Panc1 (cell line): Measurements from ENCODE around the gene AHI1. TPM values are rescaled to one million over a fixed set of nuclear protein-coding genes. Genes with fewer than 3 reads are reported as not detected.

Source experiments
- ATAC-seq: fragments of 200-7000 bp; cut with Tn5 transposase; 2 replicates; pipeline ENCODE4 v1.9.1; 2020; ENCODE audit warnings: mild to moderate bottlenecking, moderate library complexity
- BruUV-seq: library from RNA; stranded (reverse); fragments of 400-500 nt; replicated peaks from 2 replicates; lab custom pipeline; 2021; lab: Mats Ljungman, UMichigan
- CTCF ChIA-PET: fragments of 300-600 bp; sonication (Branson Sonifier 250); formaldehyde crosslinking; loops from one replicate; lab custom pipeline; 2022; ENCODE audit warnings: antibody characterized with exemption; lab: Charles Lee
- POLR2A ChIA-PET: fragments of 300-600 bp; sonication (Branson Sonifier 250); formaldehyde crosslinking; loops from one replicate; lab custom pipeline; 2022; ENCODE audit warnings: antibody characterized with exemption; lab: Charles Lee
- DNase-seq: peaks from one replicate; pipeline ENCODE4 v3.0.0-alpha.2; 2010; ENCODE audit warnings: low read depth, low spot score
- H3K27ac ChIP-seq: 2 replicates; pipeline ENCODE4 v1.5.1; 2011; ENCODE audit warnings: mild to moderate bottlenecking, low read length, inconsistent platforms
- H3K27me3 ChIP-seq: fragments of 200-500 bp; sonication (Bioruptor generic); 2 replicates; pipeline ENCODE4 v1.6.0; 2014; ENCODE audit warnings: low read length, inconsistent platforms; ENCODE audit not compliant: control insufficient read depth, insufficient read depth
- H3K36me3 ChIP-seq: fragments of 200-500 bp; sonication (Bioruptor generic); 2 replicates; pipeline ENCODE4 v1.5.1; 2014; ENCODE audit warnings: inconsistent platforms, mild to moderate bottlenecking, low read length, moderate library complexity; ENCODE audit not compliant: control insufficient read depth, insufficient read depth
- H3K4me1 ChIP-seq: 2 replicates; pipeline ENCODE4 v1.5.1; 2011; ENCODE audit warnings: inconsistent platforms, mild to moderate bottlenecking, low read length, moderate library complexity; ENCODE audit not compliant: control insufficient read depth, insufficient read depth
- H3K4me3 ChIP-seq, 2 experiments: 2 replicates each; pipeline ENCODE4 v1.5.1; 2011 to 2012; ENCODE audit warnings: low read depth in 2 of 2, low read length in 2 of 2, mild to moderate bottlenecking in 2 of 2, inconsistent platforms in 1 of 2, moderate library complexity in 1 of 2
- H3K9me3 ChIP-seq: fragments of 200-500 bp; sonication (Bioruptor generic); 2 replicates; pipeline ENCODE4 v1.5.1; 2014; ENCODE audit warnings: low read depth, mild to moderate bottlenecking, inconsistent platforms, low read length, moderate library complexity; ENCODE audit not compliant: control insufficient read depth, insufficient read depth
- POLR2AphosphoS5 ChIP-seq: IDR thresholded peaks from 2 replicates; pipeline ENCODE4 v1.6.1; 2012; ENCODE audit warnings: mild to moderate bottlenecking, low read depth, low read length, moderate library complexity
- SIN3A ChIP-seq: IDR thresholded peaks from 2 replicates; pipeline ENCODE4 v1.6.1; 2012; ENCODE audit warnings: low read depth, mild to moderate bottlenecking, low read length, moderate library complexity, borderline replicate concordance; ENCODE audit not compliant: insufficient read depth
- TCF7L2 ChIP-seq: IDR thresholded peaks from 2 replicates; pipeline ENCODE4 v1.6.1; 2011; ENCODE audit warnings: mild to moderate bottlenecking, low read depth, low read length, inconsistent platforms
- in situ Hi-C: cut with HindIII; loops from 2 replicates; pipeline ENCODE4 v1.10.0; 2016; ENCODE audit warnings: low sequenced_read_pairs, low pct_unique_long_range_greater_than_20kb
- intact Hi-C: fragments of 100-400 bp; cut with micrococcal nuclease; formaldehyde crosslinking; loops from one replicate; pipeline ENCODE4 v1.10.0; 2022; ENCODE audit not compliant: unreplicated experiment
- total RNA-seq: library from RNA; stranded (reverse); gene quantifications from one replicate; pipeline ENCODE4 v1.2.1, GENCODE V29; 2021; ENCODE audit not compliant: unreplicated experiment
- TF ChIP-seq, protein P1 (sequence below): fragments of 450-650 bp; IDR thresholded peaks from 2 replicates; pipeline ENCODE4 v1.5.1; 2017; ENCODE audit warnings: mild to moderate bottlenecking
- TF ChIP-seq, protein P2 (sequence below), 2 experiments: IDR thresholded peaks; 2 replicates each; pipeline ENCODE4 v1.6.1; 2011 to 2012; ENCODE audit warnings: low read depth in 2 of 2, control low read depth in 1 of 2, low read length in 1 of 2, mild to moderate bottlenecking in 1 of 2, moderate library complexity in 1 of 2; ENCODE audit not compliant: insufficient read depth in 1 of 2

AHI1 gene
- total RNA-seq, 1 experiment from 2014 or later: 22.3 TPM

DNA sequence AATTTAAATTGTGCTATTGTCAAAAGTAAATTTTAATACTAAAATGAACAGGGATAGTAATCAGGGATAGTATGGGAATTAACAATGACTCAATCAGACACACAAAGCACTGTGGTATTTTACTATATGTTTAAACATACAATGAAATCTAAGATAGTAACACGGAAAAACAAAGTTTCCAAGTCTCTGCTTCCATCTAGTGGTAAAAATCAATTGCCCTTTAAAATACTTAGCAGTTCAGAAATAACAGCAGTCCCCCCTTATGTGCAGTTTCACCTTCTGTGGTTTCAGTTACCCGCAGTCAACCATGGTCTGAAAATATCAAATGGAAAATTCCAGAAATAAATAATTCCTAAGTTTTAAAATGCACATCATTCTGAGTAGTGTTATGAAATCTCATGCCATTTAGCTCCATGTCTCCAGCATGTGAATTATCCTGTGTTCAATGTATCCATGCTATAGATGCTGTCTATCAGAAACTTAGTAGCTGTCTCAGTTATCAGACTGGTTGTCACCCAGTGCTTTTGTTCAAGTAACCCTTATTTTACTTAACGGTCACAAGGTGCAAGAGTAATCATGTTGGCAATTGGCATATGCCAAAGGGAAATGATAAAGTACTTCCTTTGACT, 58.5 kb downstream of the AHI1 start:
- no TSS peak for BruUV-seq
- peak; percentile 4 for DNase-seq
- intact Hi-C loops: no loop called here
- TF ChIP-seq TCF7L2: no peak
- TF ChIP-seq, protein P1, sequence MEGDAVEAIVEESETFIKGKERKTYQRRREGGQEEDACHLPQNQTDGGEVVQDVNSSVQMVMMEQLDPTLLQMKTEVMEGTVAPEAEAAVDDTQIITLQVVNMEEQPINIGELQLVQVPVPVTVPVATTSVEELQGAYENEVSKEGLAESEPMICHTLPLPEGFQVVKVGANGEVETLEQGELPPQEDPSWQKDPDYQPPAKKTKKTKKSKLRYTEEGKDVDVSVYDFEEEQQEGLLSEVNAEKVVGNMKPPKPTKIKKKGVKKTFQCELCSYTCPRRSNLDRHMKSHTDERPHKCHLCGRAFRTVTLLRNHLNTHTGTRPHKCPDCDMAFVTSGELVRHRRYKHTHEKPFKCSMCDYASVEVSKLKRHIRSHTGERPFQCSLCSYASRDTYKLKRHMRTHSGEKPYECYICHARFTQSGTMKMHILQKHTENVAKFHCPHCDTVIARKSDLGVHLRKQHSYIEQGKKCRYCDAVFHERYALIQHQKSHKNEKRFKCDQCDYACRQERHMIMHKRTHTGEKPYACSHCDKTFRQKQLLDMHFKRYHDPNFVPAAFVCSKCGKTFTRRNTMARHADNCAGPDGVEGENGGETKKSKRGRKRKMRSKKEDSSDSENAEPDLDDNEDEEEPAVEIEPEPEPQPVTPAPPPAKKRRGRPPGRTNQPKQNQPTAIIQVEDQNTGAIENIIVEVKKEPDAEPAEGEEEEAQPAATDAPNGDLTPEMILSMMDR: peak; percentile 45; the same call in 1 of the 2 replicates
- POLR2A ChIA-PET: no interaction called here
- CTCF ChIA-PET: interaction anchor here (0.6 kb wide), 1 partner anchor 295 kb away, joined by 6 read pairs; no protein-coding TSS in a partner anchor
- no peak for ATAC-seq
- H3K4me1 ChIP-seq: no peaks in the 10 kb centered on the region
- in situ Hi-C loops: no loop called here
- no peak overlapping the region for H3K27ac ChIP-seq
- H3K27me3 ChIP-seq: no peaks in the 10 kb centered on the region
- no peak overlapping the region for H3K4me3 ChIP-seq
- H3K9me3 ChIP-seq: no peaks in the 10 kb centered on the region
- H3K36me3 ChIP-seq: peaks cover 5% of the 10 kb centered on the region; the same call in 1 of the 2 replicates

DNA sequence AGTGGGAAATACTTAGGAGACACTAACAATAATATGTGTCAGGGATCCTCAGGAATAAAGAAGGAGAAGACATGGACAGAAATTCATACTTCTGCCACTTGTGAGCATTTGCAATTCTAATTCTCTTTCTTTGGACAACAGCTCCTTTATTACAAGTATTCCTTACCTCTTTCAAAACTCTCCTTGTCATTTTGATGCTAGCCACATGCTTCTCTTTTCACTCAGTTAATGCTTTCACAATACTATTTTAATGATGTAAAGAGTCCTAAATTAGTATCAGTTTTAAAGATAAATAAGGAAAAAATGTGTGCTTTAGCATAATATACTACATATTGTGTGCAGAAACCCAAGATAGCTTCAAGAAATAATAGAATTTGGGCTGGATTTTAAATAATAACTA, 62.5 kb downstream of the AHI1 start:
- DNase-seq (no peak), ATAC-seq (no peak)
- intact Hi-C loops: no loop called here
- H3K9me3 ChIP-seq: no peaks in the 10 kb centered on the region
- H3K4me1 ChIP-seq: no peaks in the 10 kb centered on the region
- in situ Hi-C loops: no loop called here
- no peak overlapping the region for H3K27ac ChIP-seq
- peaks cover 5% of the 10 kb centered on the region; the same call in 1 of the 2 replicates for H3K36me3 ChIP-seq
- no TSS peak for BruUV-seq
- no peak overlapping the region for H3K4me3 ChIP-seq
- no peaks in the 10 kb centered on the region for H3K27me3 ChIP-seq
- ChIA-PET CTCF (no interaction called here), POLR2A (no interaction called here)
- TF ChIP-seq, protein P2, sequence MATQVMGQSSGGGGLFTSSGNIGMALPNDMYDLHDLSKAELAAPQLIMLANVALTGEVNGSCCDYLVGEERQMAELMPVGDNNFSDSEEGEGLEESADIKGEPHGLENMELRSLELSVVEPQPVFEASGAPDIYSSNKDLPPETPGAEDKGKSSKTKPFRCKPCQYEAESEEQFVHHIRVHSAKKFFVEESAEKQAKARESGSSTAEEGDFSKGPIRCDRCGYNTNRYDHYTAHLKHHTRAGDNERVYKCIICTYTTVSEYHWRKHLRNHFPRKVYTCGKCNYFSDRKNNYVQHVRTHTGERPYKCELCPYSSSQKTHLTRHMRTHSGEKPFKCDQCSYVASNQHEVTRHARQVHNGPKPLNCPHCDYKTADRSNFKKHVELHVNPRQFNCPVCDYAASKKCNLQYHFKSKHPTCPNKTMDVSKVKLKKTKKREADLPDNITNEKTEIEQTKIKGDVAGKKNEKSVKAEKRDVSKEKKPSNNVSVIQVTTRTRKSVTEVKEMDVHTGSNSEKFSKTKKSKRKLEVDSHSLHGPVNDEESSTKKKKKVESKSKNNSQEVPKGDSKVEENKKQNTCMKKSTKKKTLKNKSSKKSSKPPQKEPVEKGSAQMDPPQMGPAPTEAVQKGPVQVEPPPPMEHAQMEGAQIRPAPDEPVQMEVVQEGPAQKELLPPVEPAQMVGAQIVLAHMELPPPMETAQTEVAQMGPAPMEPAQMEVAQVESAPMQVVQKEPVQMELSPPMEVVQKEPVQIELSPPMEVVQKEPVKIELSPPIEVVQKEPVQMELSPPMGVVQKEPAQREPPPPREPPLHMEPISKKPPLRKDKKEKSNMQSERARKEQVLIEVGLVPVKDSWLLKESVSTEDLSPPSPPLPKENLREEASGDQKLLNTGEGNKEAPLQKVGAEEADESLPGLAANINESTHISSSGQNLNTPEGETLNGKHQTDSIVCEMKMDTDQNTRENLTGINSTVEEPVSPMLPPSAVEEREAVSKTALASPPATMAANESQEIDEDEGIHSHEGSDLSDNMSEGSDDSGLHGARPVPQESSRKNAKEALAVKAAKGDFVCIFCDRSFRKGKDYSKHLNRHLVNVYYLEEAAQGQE (IDR thresholded peaks at IDR 0.05; ENCODE audit: insufficient read depth in 1 of 2, low read depth in 2 of 2, low read length in 1 of 2): no peak
- no peak for TF ChIP-seq POLR2AphosphoS5
- TF ChIP-seq SIN3A: no peak
- TF ChIP-seq TCF7L2: no peak
- TF ChIP-seq, protein P1: no peak
